ENCODE data around the gene IL21R. TPM values are rescaled to one million over a fixed set of nuclear protein-coding genes. Genes with fewer than 3 reads are reported as not detected.
A peak's percentile ranks its signal among the peaks of the same experiment; 100 is the strongest.

The IL21R gene
- total RNA-seq, 5 donors from 2014 or later (not counting 1 experiment from before 2014, with no cell fraction given) = 35.6 to 44.3 (median 38.2) TPM

GRCh38 chr16:27424772-27425498, 23.0 kb downstream of the IL21R start:
- ATAC-seq (replicated peaks in 1 of 4) (no peak), DNase-seq (no peak)
- Mint-ChIP-seq H3K27ac (peak overlapping the region; percentile 42 to 90), H3K9me3 (peaks cover 9 to 18% (median 17%) of the 10 kb centered on the region in 3 donors), H3K4me3 (no peak overlapping the region), H3K4me1 (peaks cover 28 to 59% (median 58%) of the 10 kb centered on the region in 3 donors), H3K27me3 (no peaks in the 10 kb centered on the region), H3K36me3 (peaks cover 45% of the 10 kb centered on the region)
- H3K4me1 ChIP-seq (ENCODE audit: control insufficient read depth in 1 of 2, extremely low read depth in 1 of 2, insufficient read depth in 2 of 2, low read length in 2 of 2) = peaks cover 7 to 42% of the 10 kb centered on the region in 2 experiments
- CTCF ChIA-PET = no interaction called here
- peaks cover 9 to 29% of the 10 kb centered on the region in 2 donors for H3K36me3 ChIP-seq (ENCODE audit: control insufficient read depth in 2 of 2, extremely low read depth in 1 of 2, insufficient read depth in 1 of 2, low read length in 1 of 2)
- no peaks in the 10 kb centered on the region for H3K27me3 ChIP-seq (replicated peaks in 1 of 2; ENCODE audit: control insufficient read depth in 2 of 2, extremely low read depth in 1 of 2, insufficient read depth in 2 of 2, low read length in 1 of 2)
- H3K9me3 ChIP-seq = peaks cover 8% of the 10 kb centered on the region
- H3K27ac ChIP-seq (ENCODE audit: low read length) = no peak overlapping the region
- H3K4me3 ChIP-seq (ENCODE audit: control insufficient read depth in 1 of 2, extremely low read depth in 1 of 2, low read length in 1 of 2) = no peak overlapping the region
- 100% methylated on average over 4 of the region's 10 CpGs for WGBS (ENCODE audit: insufficient coverage)
- POLR2A ChIA-PET = no interaction called here

GRCh38 chr16:27425961-27426360, 24.0 kb downstream of the IL21R start:
- Mint-ChIP-seq H3K36me3 (peaks cover 41% of the 10 kb centered on the region), H3K4me1 (peaks cover 35 to 58% (median 57%) of the 10 kb centered on the region in 3 donors), H3K4me3 (peak overlapping the region in 1 of 3 donors; percentile 23), H3K27ac (peak overlapping the region; percentile 82 to 90), H3K9me3 (peaks cover 6 to 12% (median 11%) of the 10 kb centered on the region in 3 donors), H3K27me3 (no peaks in the 10 kb centered on the region)
- DNase-seq = no peak
- H3K4me3 ChIP-seq (ENCODE audit: control insufficient read depth in 1 of 2, extremely low read depth in 1 of 2, low read length in 1 of 2) = no peak overlapping the region
- ChIA-PET POLR2A (no interaction called here), CTCF (no interaction called here)
- 100% methylated on average over 1 of the region's 1 CpG for WGBS (ENCODE audit: insufficient coverage)
- peaks cover 8% of the 10 kb centered on the region for H3K9me3 ChIP-seq
- peaks cover 12 to 35% of the 10 kb centered on the region in 2 donors for H3K36me3 ChIP-seq (ENCODE audit: control insufficient read depth in 2 of 2, extremely low read depth in 1 of 2, insufficient read depth in 1 of 2, low read length in 1 of 2)
- ATAC-seq (replicated peaks in 1 of 4) = no peak
- no peaks in the 10 kb centered on the region for H3K27me3 ChIP-seq (replicated peaks in 1 of 2; ENCODE audit: control insufficient read depth in 2 of 2, extremely low read depth in 1 of 2, insufficient read depth in 2 of 2, low read length in 1 of 2)
- peaks cover 8 to 50% of the 10 kb centered on the region in 2 experiments for H3K4me1 ChIP-seq (ENCODE audit: control insufficient read depth in 1 of 2, extremely low read depth in 1 of 2, insufficient read depth in 2 of 2, low read length in 2 of 2)
- peak overlapping the region; percentile 72 for H3K27ac ChIP-seq (ENCODE audit: low read length)

GRCh38 chr16:27426423-27427408, 24.7 kb downstream of the IL21R start:
- WGBS (ENCODE audit: insufficient coverage) = no CpG with 5 or more reads among the region's 7 CpGs

GRCh38 chr16:27427538-27427937, 25.6 kb downstream of the IL21R start:
- Histone ChIP-seq H3K4me3 (ENCODE audit: control insufficient read depth in 1 of 2, extremely low read depth in 1 of 2, low read length in 1 of 2) (no peak overlapping the region), H3K36me3 (ENCODE audit: control insufficient read depth in 2 of 2, extremely low read depth in 1 of 2, insufficient read depth in 1 of 2, low read length in 1 of 2) (peaks cover 12 to 49% of the 10 kb centered on the region in 2 donors), H3K27me3 (replicated peaks in 1 of 2; ENCODE audit: control insufficient read depth in 2 of 2, extremely low read depth in 1 of 2, insufficient read depth in 2 of 2, low read length in 1 of 2) (no peaks in the 10 kb centered on the region), H3K9me3 (peaks cover 2% of the 10 kb centered on the region), H3K27ac (ENCODE audit: low read length) (no peak overlapping the region), H3K4me1 (ENCODE audit: control insufficient read depth in 1 of 2, extremely low read depth in 1 of 2, insufficient read depth in 2 of 2, low read length in 2 of 2) (peaks cover 11 to 62% of the 10 kb centered on the region in 2 experiments)
- peaks cover 0 to under 1% (median 0%) of the 10 kb centered on the region in 3 donors for H3K9me3 Mint-ChIP-seq
- WGBS (ENCODE audit: insufficient coverage) = 95% methylated on average over 3 of the region's 5 CpGs
- peak overlapping the region; percentile 23 to 74 for H3K27ac Mint-ChIP-seq
- ChIA-PET POLR2A (interaction anchor here in 1 of 2 donors (1.4 kb wide), 1 partner anchor 19 kb away, joined by 5 read pairs; no protein-coding TSS in a partner anchor), CTCF (interaction anchor here in 1 of 2 donors (1.4 kb wide), 1 partner anchor 27 kb away, joined by 3 read pairs; no protein-coding TSS in a partner anchor)
- DNase-seq (no peak), ATAC-seq (replicated peaks in 1 of 4) (no peak)
- H3K4me3 Mint-ChIP-seq = no peak overlapping the region
- peaks cover 37 to 68% (median 64%) of the 10 kb centered on the region in 3 donors for H3K4me1 Mint-ChIP-seq
- H3K36me3 Mint-ChIP-seq = peaks cover 33% of the 10 kb centered on the region
- no peaks in the 10 kb centered on the region for H3K27me3 Mint-ChIP-seq

More at GRCh38 chr16:27426423-27427408, 24.7 kb downstream of the IL21R start:
- no peaks in the 10 kb centered on the region for H3K27me3 ChIP-seq (replicated peaks in 1 of 2; ENCODE audit: control insufficient read depth in 2 of 2, extremely low read depth in 1 of 2, insufficient read depth in 2 of 2, low read length in 1 of 2)
- DNase-seq (peak in 34 of 35 experiments; percentile 48 to 80 (median 64)), ATAC-seq (replicated peaks in 1 of 4) (peak; percentile 88 to 100 (median 100))
- H3K9me3 ChIP-seq = peaks cover 5% of the 10 kb centered on the region
- POLR2A ChIA-PET = interaction anchor here in 1 of 2 donors (0.6 to 1.4 kb wide), 3 partner anchors 20 to 258 kb away, joined by 3 to 5 read pairs (median 3); no protein-coding TSS in a partner anchor
- H3K4me3 ChIP-seq (ENCODE audit: control insufficient read depth in 1 of 2, extremely low read depth in 1 of 2, low read length in 1 of 2) = no peak overlapping the region
- H3K9me3 Mint-ChIP-seq = peaks cover 5 to 9% (median 8%) of the 10 kb centered on the region in 3 donors
- H3K36me3 Mint-ChIP-seq = peaks cover 37% of the 10 kb centered on the region
- peaks cover 12 to 41% of the 10 kb centered on the region in 2 donors for H3K36me3 ChIP-seq (ENCODE audit: control insufficient read depth in 2 of 2, extremely low read depth in 1 of 2, insufficient read depth in 1 of 2, low read length in 1 of 2)
- no peaks in the 10 kb centered on the region for H3K27me3 Mint-ChIP-seq
- CTCF ChIA-PET = interaction anchor here (0.6 to 1.4 kb wide), 3 partner anchors 23 to 317 kb away, joined by 3 to 8 read pairs (median 3); no protein-coding TSS in a partner anchor
- H3K4me1 Mint-ChIP-seq = peaks cover 35 to 62% (median 57%) of the 10 kb centered on the region in 3 donors
- peaks cover 9 to 54% of the 10 kb centered on the region in 2 experiments for H3K4me1 ChIP-seq (ENCODE audit: control insufficient read depth in 1 of 2, extremely low read depth in 1 of 2, insufficient read depth in 2 of 2, low read length in 2 of 2)
- peak overlapping the region in 1 of 3 donors; percentile 23 for H3K4me3 Mint-ChIP-seq
- H3K27ac Mint-ChIP-seq = peak overlapping the region; percentile 82 to 90
- H3K27ac ChIP-seq (ENCODE audit: low read length) = peak overlapping the region; percentile 72

- 96% methylated on average over 4 of the region's 4 CpGs for WGBS (ENCODE audit: insufficient coverage)
- Histone ChIP-seq H3K27ac (ENCODE audit: low read length) (no peak overlapping the region), H3K4me3 (ENCODE audit: control insufficient read depth in 1 of 2, extremely low read depth in 1 of 2, low read length in 1 of 2) (no peak overlapping the region), H3K36me3 (ENCODE audit: control insufficient read depth in 2 of 2, extremely low read depth in 1 of 2, insufficient read depth in 1 of 2, low read length in 1 of 2) (peaks cover 12 to 52% of the 10 kb centered on the region in 2 donors), H3K27me3 (replicated peaks in 1 of 2; ENCODE audit: control insufficient read depth in 2 of 2, extremely low read depth in 1 of 2, insufficient read depth in 2 of 2, low read length in 1 of 2) (no peaks in the 10 kb centered on the region), H3K9me3 (no peaks in the 10 kb centered on the region), H3K4me1 (ENCODE audit: control insufficient read depth in 1 of 2, extremely low read depth in 1 of 2, insufficient read depth in 2 of 2, low read length in 2 of 2) (peaks cover 11 to 64% of the 10 kb centered on the region in 2 experiments)
- Mint-ChIP-seq H3K4me1 (peaks cover 43 to 75% (median 70%) of the 10 kb centered on the region in 3 donors), H3K4me3 (no peak overlapping the region), H3K9me3 (no peaks in the 10 kb centered on the region), H3K36me3 (peaks cover 34% of the 10 kb centered on the region), H3K27me3 (no peaks in the 10 kb centered on the region), H3K27ac (peak overlapping the region in 1 of 2 donors; percentile 52)
- DNase-seq = peak in 3 of 35 experiments; percentile 2 to 16 (median 12)
- ChIA-PET CTCF (interaction anchor here in 1 of 2 donors (1.4 kb wide), 1 partner anchor 28 kb away, joined by 3 read pairs; no protein-coding TSS in a partner anchor), POLR2A (interaction anchor here in 1 of 2 donors (1.4 kb wide), 1 partner anchor 19 kb away, joined by 5 read pairs; no protein-coding TSS in a partner anchor)
- no peak for ATAC-seq (replicated peaks in 1 of 4)
These were observed 26.2 kb downstream of the IL21R start for GRCh38 chr16:27428026-27428785.
